Colonic mucosa (tissue), 4 donors: ENCODE measurements around the gene ZFP37. TPM values are rescaled to one million over a fixed set of nuclear protein-coding genes. Genes with fewer than 3 reads are reported as not detected.

Experiments used
- DNase-seq: peaks from one replicate; pipeline ENCODE4 v3.0.0-alpha.2; 2020
- H3K27ac ChIP-seq: fragments of 200-600 bp; one replicate; pipeline ENCODE4 v1.8.0; 2021
- H3K27me3 ChIP-seq: fragments of 200-600 bp; one replicate; pipeline ENCODE4 v1.8.0; 2021
- H3K36me3 ChIP-seq: fragments of 200-600 bp; one replicate; pipeline ENCODE4 v1.8.0; 2021
- H3K4me1 ChIP-seq: fragments of 200-600 bp; one replicate; pipeline ENCODE4 v1.8.0; 2021; ENCODE audit warnings: mild to moderate bottlenecking
- H3K4me3 ChIP-seq: fragments of 200-600 bp; one replicate; pipeline ENCODE4 v1.8.0; 2021
- H3K9ac ChIP-seq, 2 donors: one replicate each; pipeline ENCODE4 v1.7.0; 2013; ENCODE audit warnings: control low read depth in 2 of 2, low read depth in 2 of 2, low read length in 2 of 2
- H3K9me3 ChIP-seq: fragments of 200-600 bp; one replicate; pipeline ENCODE4 v1.8.0; 2021
- intact Hi-C: fragments of 100-400 bp; cut with DNase I; formaldehyde crosslinking; loops from one replicate; pipeline ENCODE4 v1.14.1; 2022
- total RNA-seq, 2 donors: library from RNA; stranded (reverse); fragmentation: NEBNext Ultra II Directional in 1 of 2; extraction: Animal tissue kit (Norgen Biotek cat#: 25700) in 1 of 2; gene quantifications; one replicate each; pipeline ENCODE4 v1.2.1, GENCODE V29; 2021
- TF ChIP-seq, protein P1 (sequence below): fragments of 200-600 bp; IDR thresholded peaks from one replicate; pipeline ENCODE4 v1.8.0; 2022; ENCODE audit warnings: antibody characterized with exemption, mild to moderate bottlenecking
- donor health status: healthy.
- donor health status: DM: no; HTN: no; CAD: no.
- donor health status: DM: no; HTN: no; CAD: no.

ZFP37 gene
- total RNA-seq, 2 donors from 2014 or later = 0.64 to 0.80 TPM

DNA sequence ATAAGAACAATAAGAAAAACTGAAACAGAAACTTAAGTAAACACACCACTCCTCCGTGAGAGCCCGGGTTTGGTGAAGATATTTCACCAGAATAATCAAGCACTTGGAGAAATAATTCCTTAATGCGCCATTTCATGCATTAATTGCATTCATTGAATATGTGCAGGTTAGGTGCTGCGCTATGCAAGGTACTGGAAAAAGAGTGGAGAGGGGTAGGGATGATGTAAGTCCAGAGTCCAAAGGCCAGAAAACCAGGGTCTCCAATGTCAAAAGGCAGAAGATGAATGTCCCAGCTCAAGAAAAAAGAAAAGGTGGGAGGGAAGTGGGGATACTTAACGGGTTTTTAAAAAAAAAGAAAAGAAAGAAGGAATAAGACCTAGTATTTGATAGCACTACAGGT lies 669 bp upstream of the ZFP37 start:
- Histone ChIP-seq H3K4me1 (no peaks in the 10 kb centered on the region), H3K9me3 (no peaks in the 10 kb centered on the region), H3K4me3 (peak overlapping the region; percentile 51), H3K9ac (no peak overlapping the region), H3K36me3 (no peaks in the 10 kb centered on the region), H3K27ac (no peak overlapping the region), H3K27me3 (no peaks in the 10 kb centered on the region)
- intact Hi-C loops = no loop called here
- no peak for DNase-seq
- TF ChIP-seq, protein P1, sequence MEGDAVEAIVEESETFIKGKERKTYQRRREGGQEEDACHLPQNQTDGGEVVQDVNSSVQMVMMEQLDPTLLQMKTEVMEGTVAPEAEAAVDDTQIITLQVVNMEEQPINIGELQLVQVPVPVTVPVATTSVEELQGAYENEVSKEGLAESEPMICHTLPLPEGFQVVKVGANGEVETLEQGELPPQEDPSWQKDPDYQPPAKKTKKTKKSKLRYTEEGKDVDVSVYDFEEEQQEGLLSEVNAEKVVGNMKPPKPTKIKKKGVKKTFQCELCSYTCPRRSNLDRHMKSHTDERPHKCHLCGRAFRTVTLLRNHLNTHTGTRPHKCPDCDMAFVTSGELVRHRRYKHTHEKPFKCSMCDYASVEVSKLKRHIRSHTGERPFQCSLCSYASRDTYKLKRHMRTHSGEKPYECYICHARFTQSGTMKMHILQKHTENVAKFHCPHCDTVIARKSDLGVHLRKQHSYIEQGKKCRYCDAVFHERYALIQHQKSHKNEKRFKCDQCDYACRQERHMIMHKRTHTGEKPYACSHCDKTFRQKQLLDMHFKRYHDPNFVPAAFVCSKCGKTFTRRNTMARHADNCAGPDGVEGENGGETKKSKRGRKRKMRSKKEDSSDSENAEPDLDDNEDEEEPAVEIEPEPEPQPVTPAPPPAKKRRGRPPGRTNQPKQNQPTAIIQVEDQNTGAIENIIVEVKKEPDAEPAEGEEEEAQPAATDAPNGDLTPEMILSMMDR = no peak

DNA sequence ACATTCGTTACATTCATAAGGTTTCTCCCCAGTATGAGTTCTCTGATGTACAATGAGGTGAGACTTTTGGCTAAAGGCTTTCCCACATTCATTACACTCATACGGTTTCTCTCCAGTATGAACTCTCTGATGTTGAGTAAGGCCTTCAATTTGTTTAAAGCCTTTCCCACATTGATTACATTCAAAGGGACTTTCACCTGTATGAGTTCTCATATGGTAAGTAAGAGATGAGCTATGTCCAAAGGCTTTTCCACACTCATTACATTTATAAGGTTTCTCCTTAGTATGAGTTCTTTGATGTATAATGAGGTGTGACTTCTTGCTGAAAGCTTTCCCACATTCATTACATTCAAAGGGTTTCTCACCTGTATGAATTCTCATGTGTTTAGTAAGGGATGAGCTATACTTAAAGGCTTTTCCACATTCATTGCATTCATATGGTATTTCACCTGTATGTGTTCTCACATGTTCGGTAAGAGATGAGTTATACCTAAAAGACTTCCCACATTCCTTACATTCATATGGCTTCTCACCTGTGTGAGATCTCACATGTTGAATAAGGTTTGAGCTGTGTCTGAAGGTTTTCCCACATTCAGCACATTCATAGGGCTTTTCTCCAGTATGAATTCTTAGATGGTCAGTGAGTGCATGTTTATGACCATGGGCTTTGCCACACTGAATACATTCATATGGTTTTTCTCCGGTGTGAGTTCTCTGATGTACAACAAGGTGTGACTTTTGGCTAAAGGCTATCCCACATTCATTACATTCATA lies 13.5 kb downstream of the ZFP37 start:
- H3K36me3 ChIP-seq = peaks cover 4% of the 10 kb centered on the region
- TF ChIP-seq, protein P1 = no peak
- H3K27ac ChIP-seq = no peak overlapping the region
- H3K9ac ChIP-seq = no peak overlapping the region
- peaks cover 15% of the 10 kb centered on the region for H3K9me3 ChIP-seq
- intact Hi-C loops = no loop called here
- H3K4me3 ChIP-seq = no peak overlapping the region
- no peaks in the 10 kb centered on the region for H3K4me1 ChIP-seq
- no peaks in the 10 kb centered on the region for H3K27me3 ChIP-seq
- no peak for DNase-seq

DNA sequence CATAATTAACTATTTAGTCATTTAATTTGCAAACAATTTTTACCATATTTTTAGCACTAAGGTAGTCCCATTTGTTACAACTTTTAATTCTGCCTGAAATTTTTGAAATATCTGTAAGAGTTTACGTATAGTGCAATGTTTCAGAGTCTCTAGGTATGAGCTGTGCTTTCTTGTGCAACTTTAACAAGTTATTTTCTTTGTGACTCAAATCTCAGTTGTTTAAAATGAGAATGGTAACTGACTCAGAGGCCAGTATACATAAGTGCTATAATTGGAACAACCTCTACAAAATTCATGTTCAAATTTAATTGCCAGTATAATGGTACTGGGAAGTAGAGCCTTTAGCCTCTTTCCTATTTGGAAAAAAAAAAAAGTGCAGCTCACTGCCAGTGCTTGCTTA lies 30.3 kb downstream of the ZFP37 start:
- H3K9me3 ChIP-seq = no peaks in the 10 kb centered on the region
- no peaks in the 10 kb centered on the region for H3K4me1 ChIP-seq
- no peak overlapping the region for H3K4me3 ChIP-seq
- DNase-seq = no peak
- intact Hi-C loops = no loop called here
- H3K27ac ChIP-seq = no peak overlapping the region
- no peak overlapping the region for H3K9ac ChIP-seq
- H3K27me3 ChIP-seq = no peaks in the 10 kb centered on the region
- TF ChIP-seq, protein P1 = no peak
- H3K36me3 ChIP-seq = no peaks in the 10 kb centered on the region

DNA sequence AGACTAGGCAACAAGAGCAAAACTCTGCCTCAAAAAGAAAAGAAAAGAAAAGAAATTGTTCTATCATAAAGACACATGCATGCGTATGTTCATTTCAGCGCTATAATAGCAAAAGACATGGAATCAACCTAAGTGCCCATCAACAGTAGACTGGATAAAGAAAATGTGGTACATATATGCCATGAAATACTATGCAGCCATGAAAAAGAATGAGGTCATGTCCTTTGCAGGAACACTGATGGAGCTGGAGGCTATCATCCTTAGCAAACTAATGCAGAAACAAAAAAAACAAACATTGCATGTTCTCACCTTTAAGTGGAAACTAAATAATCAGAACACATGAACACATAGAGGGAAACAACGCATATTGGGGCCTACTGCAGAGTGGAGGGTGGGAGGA lies 38.3 kb downstream of the ZFP37 start:
- H3K9ac ChIP-seq = no peak overlapping the region
- H3K27ac ChIP-seq = no peak overlapping the region
- no peaks in the 10 kb centered on the region for H3K9me3 ChIP-seq
- no peaks in the 10 kb centered on the region for H3K36me3 ChIP-seq
- DNase-seq = no peak
- H3K27me3 ChIP-seq = no peaks in the 10 kb centered on the region
- H3K4me3 ChIP-seq = no peak overlapping the region
- intact Hi-C loops = no loop called here
- TF ChIP-seq, protein P1 = no peak
- H3K4me1 ChIP-seq = no peaks in the 10 kb centered on the region

DNA sequence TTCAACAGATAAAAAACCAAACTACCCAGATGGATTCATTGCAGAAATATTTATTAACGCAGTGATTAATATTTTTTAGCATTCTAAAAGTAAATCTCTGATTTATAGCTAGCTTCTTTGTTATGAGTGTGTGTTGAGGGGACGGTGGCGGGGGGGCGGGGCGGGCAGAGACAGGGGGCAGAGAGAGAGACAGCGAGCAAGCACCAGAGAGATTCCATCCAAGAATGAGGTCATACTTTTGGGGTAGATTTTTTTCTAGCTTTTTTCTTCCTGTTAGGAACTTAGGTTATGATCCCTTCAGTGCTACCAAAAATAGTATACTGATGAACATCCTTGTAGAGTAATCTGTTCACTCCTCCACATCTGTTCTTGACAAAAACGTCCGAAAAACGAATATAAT lies 44.0 kb downstream of the ZFP37 start:
- no peaks in the 10 kb centered on the region for H3K27me3 ChIP-seq
- H3K27ac ChIP-seq = no peak overlapping the region
- H3K36me3 ChIP-seq = no peaks in the 10 kb centered on the region
- intact Hi-C loops = no loop called here
- no peak overlapping the region for H3K4me3 ChIP-seq
- DNase-seq = no peak
- TF ChIP-seq, protein P1 = no peak
- no peaks in the 10 kb centered on the region for H3K9me3 ChIP-seq
- no peak overlapping the region for H3K9ac ChIP-seq
- no peaks in the 10 kb centered on the region for H3K4me1 ChIP-seq
